Cerebellar nuclear complex (tissue), 1 donor: ENCODE results near the gene VILL.
"Not testable (repeated sequence)": the region's sequence is repeated elsewhere in the genome, so short reads cannot be mapped to it uniquely, and the experiment has no call there.

Experiments
- DNase-seq, 2 experiments: peaks; one replicate each; lab custom pipeline; 2025; lab: John Stamatoyannopoulos, UW

Gene VILL

DNA sequence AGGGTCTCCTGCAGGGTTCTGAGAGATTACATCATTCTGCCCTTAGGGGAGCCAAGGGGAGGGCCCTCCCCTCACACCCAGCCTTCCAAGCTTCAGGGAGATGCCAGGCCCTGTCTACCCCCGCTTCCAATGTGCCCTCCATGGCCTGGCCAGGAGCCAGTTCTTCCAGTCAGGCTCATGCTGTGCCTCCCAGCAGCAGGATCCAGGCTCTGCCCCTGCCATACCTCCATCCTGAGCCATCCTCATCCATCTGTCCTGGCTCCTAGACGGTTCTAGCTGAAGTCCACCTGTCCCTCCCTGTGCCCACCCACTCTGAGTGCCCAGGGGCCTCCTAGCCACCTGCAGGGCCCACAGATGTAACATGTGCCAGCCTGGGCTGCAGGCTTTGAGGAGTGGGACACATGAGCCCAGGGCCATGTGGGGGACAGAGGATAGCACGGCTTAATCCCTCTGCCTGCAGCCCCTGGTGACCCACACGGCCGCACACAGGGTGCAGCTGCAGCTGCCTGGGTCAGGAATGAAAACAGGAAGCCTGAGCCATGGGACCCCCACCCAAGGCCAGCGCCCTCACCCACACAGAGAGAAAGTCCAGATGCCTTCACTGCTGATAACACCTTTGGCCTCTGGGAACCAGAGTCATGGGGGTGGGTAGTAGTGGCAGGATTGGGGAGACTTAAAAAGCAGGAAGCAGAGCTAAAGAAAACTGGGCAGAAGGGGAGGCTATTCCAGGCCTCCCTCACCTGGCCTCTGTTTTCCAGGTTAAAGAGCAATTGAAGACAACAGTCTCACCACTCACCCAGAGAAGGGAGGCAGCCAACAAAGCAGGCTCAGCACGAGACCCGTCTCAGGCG lies 27.1 kb downstream of the VILL start:
- DNase-seq, result no peak

DNA sequence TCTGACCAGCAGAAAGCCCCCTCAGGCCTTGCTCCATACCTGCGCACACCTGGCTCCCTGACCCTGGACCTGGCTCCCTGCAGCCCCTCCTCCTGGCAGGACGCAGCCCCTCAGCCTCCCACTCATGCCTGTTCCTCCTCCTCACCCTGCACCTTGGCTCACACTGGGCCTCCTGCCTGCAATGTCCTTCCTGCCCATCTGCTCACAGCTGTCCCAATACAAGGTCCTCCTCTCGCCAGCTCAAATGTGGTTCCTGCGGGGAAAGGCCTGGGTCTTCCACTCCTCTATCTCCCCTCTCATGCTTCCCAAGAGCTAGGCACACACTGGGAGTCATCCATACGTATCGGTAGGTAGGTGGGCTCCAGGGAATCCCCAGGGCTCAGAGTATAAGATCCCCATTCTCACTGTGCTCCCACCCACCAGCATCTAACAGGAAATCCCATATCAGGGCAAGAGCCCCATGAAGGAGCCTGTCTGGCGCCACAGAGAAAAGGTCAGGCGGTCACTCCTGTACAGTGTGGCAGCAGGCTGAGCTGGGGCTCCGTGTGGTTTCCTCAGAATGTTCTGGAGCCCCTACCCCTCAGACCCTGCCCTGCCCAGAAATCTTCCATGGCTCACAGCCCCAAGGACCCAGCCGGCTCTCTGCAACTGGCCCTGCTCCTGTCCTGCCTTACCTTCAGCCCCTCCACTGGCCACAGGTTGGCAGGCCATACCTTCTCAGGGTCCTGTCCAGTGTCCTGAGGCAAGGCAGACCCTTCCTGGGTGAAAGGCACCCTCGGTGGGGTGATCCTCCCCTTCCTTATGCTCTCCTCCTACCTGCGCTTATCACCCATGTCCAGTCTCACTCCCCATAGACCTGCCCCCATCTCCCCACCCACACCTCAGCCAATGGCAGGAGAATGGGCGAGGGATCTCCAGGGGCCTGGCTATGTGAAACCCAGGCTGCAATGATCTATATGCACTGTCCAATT lies 28.0 kb downstream of the VILL start:
- DNase-seq, result no peak

DNA sequence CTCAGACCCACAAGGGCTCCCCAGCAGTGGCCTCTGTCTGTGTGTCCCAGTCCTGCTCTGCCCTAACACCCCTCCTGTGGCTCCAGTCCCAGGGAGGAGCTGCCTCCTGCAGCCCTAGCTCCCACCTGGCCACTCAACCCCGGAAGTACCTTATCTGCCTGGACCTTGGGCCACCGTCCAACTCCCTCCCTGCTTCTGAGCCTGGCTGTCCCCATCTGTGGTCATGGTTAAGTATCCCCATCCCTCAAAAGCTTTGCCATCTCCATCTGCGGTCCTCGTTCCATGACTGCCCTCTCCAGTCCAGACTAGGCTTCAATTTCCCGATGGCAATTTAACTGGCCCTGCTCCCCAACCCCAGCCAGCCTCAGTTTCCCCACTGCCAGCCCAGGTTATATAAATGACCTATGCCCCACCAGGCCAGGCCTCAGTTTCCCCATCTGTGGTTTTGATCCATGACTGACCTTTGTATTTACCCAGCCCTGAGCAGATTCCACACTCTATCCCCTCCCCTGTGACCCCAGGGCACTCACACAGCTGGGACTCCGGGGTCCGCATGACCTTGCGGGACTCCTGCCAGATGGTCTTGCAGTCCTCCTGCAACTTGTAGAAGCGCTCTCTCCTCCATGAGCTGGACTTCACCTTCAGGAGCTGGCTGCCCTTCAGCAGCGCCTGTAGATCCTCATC lies 29.2 kb downstream of the VILL start:
- no peak for DNase-seq

DNA sequence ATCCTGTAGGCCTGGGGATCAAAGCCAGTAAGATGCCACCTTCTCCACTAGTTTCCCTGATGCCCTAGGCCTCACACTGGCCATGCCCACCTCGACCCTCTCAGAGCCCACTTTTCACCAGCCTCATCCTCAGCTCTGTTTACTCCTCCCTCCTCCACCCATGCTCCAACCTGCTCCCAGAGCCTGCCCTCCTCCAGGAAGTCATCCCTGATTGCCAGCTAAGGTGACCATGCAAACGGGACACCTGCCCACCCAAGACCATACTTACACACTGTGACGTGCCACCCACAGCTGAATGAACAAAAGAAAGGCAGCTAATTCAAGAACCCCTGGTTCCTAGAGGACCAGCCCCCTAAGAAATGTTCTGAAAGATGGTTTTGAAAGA lies 29.7 kb downstream of the VILL start:
- DNase-seq, result no peak

DNA sequence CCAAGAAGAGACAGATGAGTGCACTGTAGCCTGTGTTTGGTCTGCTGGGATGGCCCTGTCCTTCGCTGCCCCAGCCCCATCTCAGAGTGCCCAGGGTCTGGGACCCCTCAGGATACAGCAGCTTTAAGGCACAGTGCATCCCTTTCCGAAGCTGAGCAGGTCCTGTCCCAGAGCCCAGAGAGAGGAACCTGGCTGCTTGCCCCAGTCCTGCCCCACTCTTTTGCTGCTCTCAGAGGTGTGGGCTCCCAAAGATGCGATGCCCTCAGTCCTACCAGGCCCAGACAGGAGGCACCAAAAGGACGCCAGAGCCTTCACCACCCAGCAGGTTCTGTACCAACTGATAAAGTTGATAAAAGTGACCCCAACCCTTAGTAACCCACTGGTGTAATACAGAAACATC lies 30.6 kb downstream of the VILL start:
- no peak for DNase-seq

DNA sequence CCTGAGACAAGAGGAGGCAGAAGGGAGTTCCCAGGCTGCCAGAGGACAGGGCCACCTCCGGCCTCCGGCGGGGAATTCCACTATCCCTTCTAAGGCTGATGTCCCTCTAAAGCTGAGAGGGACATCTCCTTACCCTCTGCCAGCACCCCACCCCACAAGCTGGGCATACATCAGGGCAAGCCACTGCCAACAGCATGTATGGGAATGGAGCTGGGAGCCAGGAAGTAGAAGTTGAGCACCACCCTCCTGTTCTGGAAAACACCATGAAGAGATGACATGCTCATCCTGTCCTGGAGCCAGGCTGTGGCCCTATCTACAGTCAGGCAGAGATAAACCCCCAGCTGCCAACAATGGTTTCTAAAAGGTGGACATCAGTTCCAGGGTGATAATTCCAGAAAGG lies 31.7 kb downstream of the VILL start:
- DNase-seq, result no peak

DNA sequence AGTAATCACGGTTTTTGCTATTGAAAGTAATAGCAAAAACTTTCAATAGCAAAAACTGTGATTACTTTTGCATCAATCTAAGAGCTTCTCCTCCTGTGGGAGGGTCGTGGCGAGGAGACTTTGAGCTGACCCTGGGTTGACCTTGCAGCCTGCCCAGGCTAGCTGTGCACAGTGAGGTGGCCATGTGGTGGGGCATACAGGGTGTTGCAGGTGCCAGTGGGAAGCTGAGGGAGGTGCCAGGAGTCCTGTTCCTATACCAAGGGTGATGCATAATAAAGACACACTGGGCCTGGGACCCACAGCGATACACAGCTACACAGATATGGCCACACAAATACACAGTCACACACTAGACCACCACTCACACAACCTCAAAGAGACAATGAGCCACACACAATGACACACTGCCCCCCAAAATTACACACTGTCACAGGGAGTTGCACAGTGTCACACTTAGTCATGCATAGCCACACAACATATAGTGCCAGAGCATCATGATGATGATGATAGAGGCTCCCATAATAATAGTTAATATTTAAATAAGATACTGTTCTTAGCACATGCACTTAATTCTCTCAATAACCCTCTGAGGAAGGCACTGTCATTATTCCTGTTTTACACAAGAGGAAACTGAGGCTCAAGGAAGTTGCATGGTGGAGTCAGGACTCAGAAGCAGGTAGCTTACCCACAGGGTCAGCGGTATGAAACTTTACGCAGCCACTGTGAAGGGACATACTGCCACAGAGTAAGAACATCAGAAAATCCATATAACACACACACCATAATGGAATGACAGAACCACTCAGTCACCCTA lies 32.5 kb downstream of the VILL start:
- no peak for DNase-seq

DNA sequence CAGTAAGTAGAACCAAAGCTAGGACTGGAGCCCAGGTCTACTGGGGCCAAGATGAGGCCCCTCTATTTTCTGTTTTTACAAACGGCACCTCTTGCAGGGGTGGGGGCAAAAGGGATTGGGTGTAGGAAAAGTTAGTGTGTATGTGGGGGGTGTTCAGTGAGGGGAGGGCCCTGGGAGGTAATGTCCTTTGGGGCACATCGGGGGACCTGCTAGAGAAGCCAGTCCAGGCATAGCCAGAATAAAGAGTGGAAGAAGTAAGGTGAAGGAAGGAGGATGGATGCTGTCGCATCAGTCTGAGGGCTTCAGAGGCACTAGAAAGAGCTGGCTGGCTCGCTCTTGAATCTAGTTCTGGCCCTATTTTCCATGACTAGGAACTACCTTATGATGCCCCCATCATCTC lies 36.3 kb downstream of the VILL start:
- DNase-seq, result no peak

DNA sequence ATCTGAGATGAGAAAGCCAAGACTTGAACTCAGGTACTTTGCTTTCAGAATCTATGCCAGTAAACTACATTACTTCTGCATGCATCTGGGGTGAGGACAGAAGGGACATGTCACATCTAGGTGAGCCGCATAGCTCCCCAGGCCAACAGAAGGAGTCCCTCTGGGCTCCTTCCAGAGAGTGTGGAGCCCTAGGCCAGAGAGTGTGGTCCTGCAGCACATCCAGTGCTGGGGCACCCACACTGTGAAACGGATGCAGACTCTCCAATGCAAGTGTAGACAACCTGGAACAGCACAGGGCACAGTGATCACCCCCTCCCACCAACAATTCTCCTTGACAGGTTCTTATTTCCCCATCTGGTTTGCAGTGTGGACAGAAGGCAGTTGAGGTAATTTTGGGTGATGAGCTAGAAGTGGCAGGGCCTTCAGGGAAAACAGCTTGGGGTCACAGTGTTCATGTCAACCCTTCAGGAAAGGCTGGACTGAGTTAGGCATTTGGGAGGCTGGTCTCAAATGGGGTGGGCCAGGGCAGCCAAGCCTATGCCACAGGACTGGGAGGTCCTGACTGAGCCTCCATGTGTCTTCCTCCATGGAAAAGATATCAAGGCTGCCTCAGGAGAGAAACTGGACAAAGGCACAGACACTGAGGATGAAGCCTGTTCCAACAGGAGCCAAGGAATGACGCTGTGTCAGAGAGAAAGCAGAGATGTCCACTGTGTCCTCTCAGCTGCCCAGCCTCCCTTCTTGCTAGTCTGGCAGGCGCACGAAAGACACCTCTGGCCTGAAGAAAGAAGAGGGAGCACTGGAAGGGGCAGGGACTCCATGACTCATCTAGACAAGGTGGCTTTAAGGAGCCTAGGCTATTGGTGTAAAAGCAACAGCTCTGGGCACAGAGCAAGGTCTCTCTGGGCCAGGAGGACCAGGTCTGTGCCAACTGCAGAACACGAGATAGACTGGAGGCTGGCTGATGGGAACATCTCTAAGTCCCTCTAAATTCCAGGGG lies 37.2 kb downstream of the VILL start:
- DNase-seq, result no peak

DNA sequence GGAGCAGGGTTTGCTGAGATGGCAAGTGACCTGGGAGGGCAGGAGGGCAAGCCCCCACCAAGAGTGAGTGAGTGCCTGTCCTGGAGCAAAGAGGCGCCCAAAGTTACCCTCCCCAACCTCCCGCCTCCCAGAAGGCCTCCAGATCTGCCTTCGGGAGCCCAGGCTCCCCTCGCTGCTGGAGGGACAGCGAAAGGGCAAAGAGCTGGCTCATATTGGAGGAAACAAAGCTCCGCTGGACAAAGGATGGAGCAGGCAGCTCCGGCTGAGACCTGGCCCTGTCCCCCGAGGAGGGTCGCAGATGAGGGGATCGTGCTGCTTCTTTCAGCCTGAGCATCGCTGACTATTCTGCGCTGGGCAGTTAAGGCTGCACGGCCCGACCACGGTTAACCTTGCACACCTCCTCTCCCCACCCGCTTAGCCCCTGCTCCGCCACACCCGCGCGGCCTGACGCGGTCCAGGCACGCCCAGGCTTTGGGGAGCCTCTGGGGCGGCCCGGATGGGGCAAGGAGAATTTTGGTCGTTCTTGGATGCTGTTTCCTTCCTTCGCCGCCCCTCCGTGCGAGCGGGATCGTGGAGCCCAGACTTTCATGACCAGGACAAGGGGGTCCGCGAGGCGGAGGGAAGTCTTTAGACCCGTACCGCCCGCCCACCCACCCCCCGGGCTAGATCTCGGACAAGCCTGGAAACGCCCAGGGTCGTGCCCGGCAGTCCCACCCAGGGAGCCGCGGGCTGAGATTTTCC lies 38.2 kb downstream of the VILL start:
- DNase-seq, result no peak

DNA sequence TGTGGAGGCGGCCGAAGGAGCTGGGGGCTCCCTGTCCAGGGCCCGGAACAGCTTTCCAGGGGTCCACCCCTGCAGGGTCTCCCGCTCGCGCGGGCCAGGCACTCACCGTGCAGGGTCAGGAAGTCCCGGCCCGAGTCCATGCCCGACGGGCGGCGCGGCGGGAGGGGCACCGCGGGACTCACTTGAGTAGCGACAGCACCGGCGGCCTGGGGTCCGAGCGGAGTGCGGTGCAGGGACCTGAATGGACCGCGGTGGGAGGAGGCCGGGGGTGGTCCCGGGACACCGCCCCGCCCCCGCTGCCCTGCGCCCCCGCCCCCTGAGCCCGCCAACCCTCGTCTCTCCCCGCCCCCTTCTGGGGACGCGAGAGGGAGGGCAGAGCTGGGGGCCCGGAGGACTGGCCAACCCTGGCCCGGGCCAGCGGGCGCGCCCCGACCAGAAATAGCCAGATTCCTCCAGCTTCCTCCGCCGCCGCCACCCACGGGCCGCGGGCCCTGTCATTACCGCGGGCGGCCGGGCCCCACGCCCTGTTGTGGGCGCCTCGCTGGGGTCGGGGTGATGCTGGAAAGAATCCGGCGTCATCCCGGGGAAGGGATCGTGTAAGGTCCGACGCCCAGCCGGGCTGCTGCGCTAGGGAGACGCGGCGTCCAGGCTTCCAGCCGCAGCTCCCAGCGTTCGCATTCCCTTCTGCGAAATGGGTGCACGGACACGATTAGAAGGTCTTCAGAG lies 39.0 kb downstream of the VILL start, which contains the start of gene PLCD1:
TSS of gene PLCD1 (minus strand) at position 243 of the 726 bp plus-strand sequence. CDS start at position 140, 103 bp downstream.
- DNase-seq, result no peak

DNA sequence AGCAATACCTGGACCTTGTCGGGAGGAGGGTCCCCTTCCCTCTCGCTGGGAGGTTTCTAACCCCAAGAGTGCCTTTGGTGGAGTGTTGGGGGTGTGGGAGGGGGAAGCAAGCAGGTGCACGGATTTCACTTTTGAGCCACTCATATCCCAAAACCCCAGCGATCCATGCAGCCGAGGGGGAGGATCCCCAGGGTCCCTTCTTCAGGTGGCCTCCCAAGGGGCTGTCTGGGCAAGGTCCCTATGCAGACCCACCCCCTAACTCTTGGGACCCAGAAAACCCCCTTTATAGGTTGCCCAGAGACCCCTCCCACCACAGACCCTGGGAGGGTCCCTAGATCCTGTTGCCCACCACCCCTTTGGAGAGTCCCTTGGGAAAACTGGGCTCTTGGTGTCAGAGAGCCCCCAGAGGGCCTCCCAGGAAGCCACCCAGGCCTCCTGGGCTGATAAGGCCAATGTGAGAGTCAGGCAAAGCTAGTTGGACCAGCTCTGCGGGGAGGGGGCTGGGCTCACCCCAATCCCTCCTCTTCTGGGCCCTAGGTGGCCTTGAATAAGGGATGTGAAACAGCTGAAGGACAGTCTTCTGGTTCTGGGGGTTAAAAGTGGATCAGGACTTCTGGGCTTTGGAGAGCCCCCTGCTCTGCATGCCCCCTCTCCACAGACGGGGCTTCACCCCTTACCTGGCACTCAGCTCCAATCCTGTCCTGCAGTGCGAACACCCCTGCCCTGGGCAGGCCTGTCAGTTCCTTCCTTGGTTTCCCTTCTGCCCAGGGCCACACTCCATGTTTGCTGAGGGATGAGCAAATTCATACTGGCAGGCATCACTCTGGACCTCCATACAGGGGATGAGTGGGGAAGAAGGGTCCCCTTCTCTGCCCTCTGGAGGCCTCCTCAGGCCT lies 39.8 kb downstream of the VILL start:
- no peak for DNase-seq

DNA sequence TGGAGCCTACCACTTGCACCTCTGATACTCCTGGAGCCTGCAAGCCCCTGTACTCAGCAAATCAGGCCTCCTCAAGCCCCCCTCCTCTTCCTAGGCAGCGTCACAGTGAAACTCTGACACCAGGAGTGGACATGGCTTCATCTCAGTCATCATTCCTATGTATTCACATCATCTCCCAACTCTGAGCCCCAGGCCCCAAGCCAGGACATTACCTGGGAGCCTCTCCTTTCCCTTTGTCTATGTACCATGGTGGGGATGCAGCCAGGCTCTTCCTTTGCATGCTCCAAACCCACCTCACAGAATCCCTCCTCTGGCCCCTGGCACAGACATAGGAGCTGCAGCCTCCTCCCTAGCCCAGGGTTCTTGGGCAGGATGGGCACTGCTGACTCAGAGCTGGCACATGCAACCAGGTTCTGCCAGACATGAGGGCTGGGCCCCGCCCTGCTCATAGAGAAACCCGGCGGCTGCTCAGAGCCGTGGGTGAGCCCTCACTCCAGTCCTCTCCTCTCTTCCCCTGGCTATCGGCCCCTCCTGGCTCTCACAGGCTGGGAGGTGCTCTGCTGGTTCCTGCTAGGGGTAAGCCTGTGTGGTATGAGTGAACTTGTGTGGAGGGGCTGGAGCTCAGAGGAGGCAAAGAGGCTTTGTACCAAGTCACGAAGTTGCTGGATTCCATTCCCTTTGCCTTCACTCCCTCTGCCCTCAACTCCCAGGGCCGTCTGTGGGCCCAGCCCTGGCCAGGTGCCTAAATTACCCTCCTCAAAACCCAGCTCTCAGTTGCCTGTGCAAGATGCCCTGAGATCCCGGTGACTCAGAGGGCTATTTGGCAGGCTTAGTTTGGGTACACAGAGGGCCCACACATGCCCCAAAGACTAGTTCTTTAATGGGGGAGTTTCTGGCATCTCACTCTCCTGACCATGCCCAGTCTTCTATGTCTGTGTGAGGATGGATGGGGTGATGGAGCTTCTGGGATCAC lies 40.7 kb downstream of the VILL start:
- no peak for DNase-seq

DNA sequence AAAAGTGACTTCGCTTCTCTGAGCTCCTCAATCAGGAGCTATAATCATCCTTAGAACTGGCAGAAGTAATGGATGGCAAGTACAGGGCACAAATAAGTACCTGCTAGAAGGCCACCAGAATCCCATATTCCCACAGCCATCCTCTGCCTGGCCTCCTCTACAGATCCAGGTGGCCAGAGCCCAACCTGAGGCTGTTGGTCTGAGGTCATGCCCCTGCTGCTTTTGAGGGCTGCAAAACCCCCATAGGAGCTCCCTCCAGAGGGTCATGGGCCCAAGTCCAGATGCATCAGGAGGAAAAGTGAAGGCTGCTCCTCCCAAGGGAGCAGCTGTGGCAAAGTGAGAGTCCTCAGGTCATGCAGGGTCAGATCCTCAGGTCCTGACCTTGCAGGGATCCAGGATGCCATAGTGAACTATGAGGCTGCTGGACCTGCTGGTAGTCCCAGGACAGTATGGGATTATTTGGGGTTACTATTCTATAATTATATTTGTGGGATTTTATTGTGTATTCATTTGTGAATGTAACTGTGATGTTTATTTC lies 41.8 kb downstream of the VILL start:
- DNase-seq, result no peak

DNA sequence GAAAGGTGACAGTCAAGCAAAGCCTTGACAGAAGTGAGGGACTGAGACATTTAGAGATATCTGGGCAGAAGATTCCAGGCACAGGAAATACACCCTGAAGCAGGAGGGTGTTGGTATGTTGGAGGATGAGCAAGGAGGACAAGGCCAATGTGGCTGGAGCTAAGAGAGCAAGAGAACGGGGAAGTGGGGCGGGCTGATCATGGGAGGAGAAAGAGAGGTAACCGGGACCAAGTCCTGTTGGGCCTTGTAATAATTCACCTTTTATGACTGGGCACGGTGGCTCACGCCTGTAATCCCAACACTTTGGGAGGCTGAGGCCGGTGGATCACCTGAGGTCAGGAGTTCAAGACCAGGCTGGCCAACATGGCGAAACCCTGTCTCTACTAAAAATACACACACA lies 43.0 kb downstream of the VILL start:
- DNase-seq, result not testable (repeated sequence)

DNA sequence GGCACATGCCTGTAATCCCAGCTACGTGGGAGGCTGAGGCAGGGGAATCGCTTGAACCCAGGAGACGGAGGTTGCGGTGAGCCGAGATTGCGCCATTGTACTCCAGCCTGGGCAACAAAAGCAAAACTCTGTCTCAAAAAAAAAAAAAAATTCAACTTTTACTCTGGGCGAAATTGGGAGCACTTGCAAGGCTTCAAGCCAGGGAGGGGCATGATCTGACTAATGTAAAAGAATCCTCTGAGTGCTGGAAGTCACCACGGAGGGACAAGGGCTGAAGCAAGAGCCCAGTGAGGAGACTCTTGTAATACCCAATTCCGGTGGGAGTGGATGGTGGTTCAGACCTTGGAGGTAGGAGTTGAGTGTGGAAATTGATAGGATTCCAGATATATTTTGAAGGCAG lies 43.7 kb downstream of the VILL start:
- not testable (repeated sequence) for DNase-seq
